Neural cell (in vitro differentiated cells): ENCODE data around the gene SCRN2.

ENCODE experiments used
- CTCF ChIP-seq: fragments of 450-650 bp; IDR thresholded peaks from 2 replicates; pipeline ENCODE4 v1.5.1; 2014; ENCODE audit warnings: antibody characterized with exemption, mild to moderate bottlenecking, moderate library complexity; ENCODE audit not compliant: poor library complexity, severe bottlenecking
- EP300 ChIP-seq: fragments of 450-650 bp; conservative IDR thresholded peaks from 2 replicates; pipeline ENCODE4 v1.6.1; 2014; ENCODE audit warnings: antibody characterized with exemption, mild to moderate bottlenecking, moderate library complexity; ENCODE audit not compliant: poor library complexity, severe bottlenecking
- EZH2 ChIP-seq: fragments of 200-600, 300-800 bp; shearing (Covaris generic), sonication (generic); IDR thresholded peaks from 2 replicates; pipeline ENCODE4 v1.6.1; 2014; ENCODE audit warnings: antibody characterized with exemption, low read length, borderline replicate concordance, mild to moderate bottlenecking; ENCODE audit not compliant: insufficient read depth, poor library complexity, severe bottlenecking
- MXI1 ChIP-seq: fragments of 450-650 bp; conservative IDR thresholded peaks from 2 replicates; pipeline ENCODE4 v1.6.1; 2014; ENCODE audit warnings: antibody characterized with exemption, mild to moderate bottlenecking; ENCODE audit not compliant: poor library complexity, severe bottlenecking
- POLR2AphosphoS5 ChIP-seq: IDR thresholded peaks from 2 replicates; pipeline ENCODE4 v1.6.1; 2012
- RAD21 ChIP-seq: fragments of 450-650 bp; conservative IDR thresholded peaks from 2 replicates; pipeline ENCODE4 v1.6.1; 2014; ENCODE audit warnings: antibody characterized with exemption, mild to moderate bottlenecking, moderate library complexity
- REST ChIP-seq: IDR thresholded peaks from 2 replicates; pipeline ENCODE4 v1.6.1; 2012; ENCODE audit warnings: borderline replicate concordance
- SMC3 ChIP-seq: fragments of 450-650 bp; conservative IDR thresholded peaks from 2 replicates; pipeline ENCODE4 v1.6.1; 2014; ENCODE audit warnings: antibody characterized with exemption, mild to moderate bottlenecking, moderate library complexity; ENCODE audit not compliant: poor library complexity
- TAF1 ChIP-seq: IDR thresholded peaks from 2 replicates; pipeline ENCODE4 v1.6.1; 2012; ENCODE audit warnings: low read depth

GRCh38 chr17:47855737-47856136, 14.7 kb upstream of the SCRN2 start:
- TF ChIP-seq CTCF (no peak), REST (no peak), SMC3 (no peak), POLR2AphosphoS5 (no peak), EZH2 (no peak), MXI1 (no peak), EP300 (no peak), RAD21 (no peak), TAF1 (no peak)
